Activated gamma-delta T cell (primary cell): ENCODE data around the gene DLEC1.
"Not testable (repeated sequence)": the region's sequence is repeated elsewhere in the genome, so short reads cannot be mapped to it uniquely, and the experiment has no call there.

Experiments used
- DNase-seq: peaks from one replicate; lab custom pipeline; 2025; lab: John Stamatoyannopoulos, UW

The DLEC1 gene

GRCh38 chr3:38018296-38019266 lies 20.4 kb upstream of the DLEC1 start:
- DNase-seq = no peak

GRCh38 chr3:38019658-38020341 lies 19.2 kb upstream of the DLEC1 start:
- no peak for DNase-seq

- no peak for DNase-seq
Observed at GRCh38 chr3:38020342-38020726, 18.7 kb upstream of the DLEC1 start.

GRCh38 chr3:38021196-38021595 lies 17.8 kb upstream of the DLEC1 start:
- DNase-seq = no peak

GRCh38 chr3:38022301-38022700 lies 16.7 kb upstream of the DLEC1 start:
- no peak for DNase-seq

GRCh38 chr3:38022896-38023709 lies 15.9 kb upstream of the DLEC1 start:
- no peak for DNase-seq

- DNase-seq = no peak
Observed at GRCh38 chr3:38026856-38027255, 12.2 kb upstream of the DLEC1 start.

- DNase-seq = no peak
Observed at GRCh38 chr3:38027466-38028465, 11.2 kb upstream of the DLEC1 start.

- DNase-seq = no peak
Observed at GRCh38 chr3:38028621-38029361, 10.2 kb upstream of the DLEC1 start.

- peak; percentile 40 for DNase-seq
Observed at GRCh38 chr3:38029400-38030125, 9.4 kb upstream of the DLEC1 start, which contains the start of gene PLCD1. Gene PLCD1 (minus strand): TSS chr3:38029642. CDS start chr3:38029539, 103 bp downstream.

- DNase-seq = no peak
Observed at GRCh38 chr3:38030126-38031021, 8.6 kb upstream of the DLEC1 start.

- DNase-seq = no peak
Observed at GRCh38 chr3:38031022-38031994, 7.7 kb upstream of the DLEC1 start.

- no peak for DNase-seq
Observed at GRCh38 chr3:38032328-38032865, 6.6 kb upstream of the DLEC1 start.

GRCh38 chr3:38033586-38033985 lies 5.4 kb upstream of the DLEC1 start:
- not testable (repeated sequence) for DNase-seq

GRCh38 chr3:38034335-38034734 lies 4.7 kb upstream of the DLEC1 start:
- DNase-seq = not testable (repeated sequence)

- no peak for DNase-seq
Observed at GRCh38 chr3:38036286-38036685, 2.7 kb upstream of the DLEC1 start.

- no peak for DNase-seq
Observed at GRCh38 chr3:38036906-38037305, 2.1 kb upstream of the DLEC1 start.
